GM12878 (cell line): Measurements from ENCODE around the gene PLET1. TPM values are rescaled to one million over a fixed set of nuclear protein-coding genes. Genes with fewer than 3 reads are reported as not detected.

Experiments used
- ATAC-seq: fragments of 200-7000 bp; cut with Tn5 transposase; 3 replicates; pipeline ENCODE4 v1.9.1; 2020; ENCODE audit warnings: mild to moderate bottlenecking, moderate library complexity
- BruUV-seq: library from RNA; stranded (reverse); fragments of 400-500 nt; replicated peaks from 2 replicates; lab custom pipeline; 2021; lab: Mats Ljungman, UMichigan
- CTCF ChIA-PET: fragments of 300-600 bp; sonication (Branson Sonifier 250); formaldehyde crosslinking; extraction: SDS; loops from one replicate; lab custom pipeline; 2021; ENCODE audit warnings: inconsistent platforms; lab: Yijun Ruan, JAX
- POLR2A ChIA-PET: fragments of 350-600 bp; formaldehyde crosslinking; extraction: SDS; loops from one replicate; lab custom pipeline; 2021; ENCODE audit warnings: inconsistent platforms; lab: Charles Lee
- RAD21 ChIA-PET: fragments of 300-600 bp; sonication (Branson Sonifier 250); formaldehyde crosslinking; loops from one replicate; lab custom pipeline; 2023; ENCODE audit warnings: antibody characterized with exemption; ENCODE audit not compliant: unreplicated experiment; lab: Charles Lee
- SMC1A ChIA-PET: fragments of 300-600 bp; sonication (Branson Sonifier 250); formaldehyde crosslinking; loops from one replicate; lab custom pipeline; 2023; ENCODE audit not compliant: unreplicated experiment, uncharacterized antibody; lab: Charles Lee
- DNase-seq: peaks from one replicate; pipeline ENCODE4 v3.0.0-alpha.2; 2011; ENCODE audit warnings: low read depth, low spot score
- FAIRE-seq: peaks from 3 replicates; lab custom pipeline; 2011; peaks lifted over from hg19 to GRCh38; lab: Jason Lieb, UNC
- H2AFZ ChIP-seq: 2 replicates; pipeline ENCODE4 v1.6.0; 2011; ENCODE audit warnings: low read depth, low read length, control low read depth; ENCODE audit not compliant: control insufficient read depth
- H3K27ac ChIP-seq: 2 replicates; pipeline ENCODE4 v1.5.1; 2011; ENCODE audit warnings: control low read depth; ENCODE audit not compliant: control insufficient read depth, insufficient read depth
- H3K27me3 ChIP-seq, 2 experiments: replicated peaks in 1 of 2; 2 replicates each; pipeline versions ENCODE4 v1.6.0 to v1.6.1; 2011; ENCODE audit warnings: low read length in 1 of 2; ENCODE audit not compliant: control insufficient read depth in 2 of 2, insufficient read depth in 2 of 2
- H3K36me3 ChIP-seq, 2 experiments: 2 replicates each; pipeline ENCODE4 v1.5.1; 2011; ENCODE audit warnings: low read length in 1 of 2; ENCODE audit not compliant: control insufficient read depth in 2 of 2, insufficient read depth in 2 of 2
- H3K4me1 ChIP-seq: 2 replicates; pipeline ENCODE4 v1.6.1; 2011; ENCODE audit warnings: mild to moderate bottlenecking, low read length, moderate library complexity, mixed read lengths; ENCODE audit not compliant: control insufficient read depth, insufficient read depth
- H3K4me2 ChIP-seq: 2 replicates; pipeline ENCODE4 v1.6.0; 2011; ENCODE audit warnings: control low read depth; ENCODE audit not compliant: control insufficient read depth, insufficient read depth
- H3K4me3 ChIP-seq: fragments of 200-600 bp; sonication (generic); 2 replicates; pipeline ENCODE4 v1.5.1; 2016
- H3K79me2 ChIP-seq: 2 replicates; pipeline ENCODE4 v1.6.0; 2011; ENCODE audit warnings: low read length; ENCODE audit not compliant: control insufficient read depth, insufficient read depth
- H3K9ac ChIP-seq: 2 replicates; pipeline ENCODE4 v1.8.0; 2011; ENCODE audit warnings: low read length, control low read depth, mixed read lengths; ENCODE audit not compliant: control insufficient read depth, insufficient read depth
- H3K9me3 ChIP-seq: replicated peaks from 3 replicates; pipeline ENCODE4 v1.5.1; 2011; ENCODE audit warnings: mild to moderate bottlenecking, low read length; ENCODE audit not compliant: control insufficient read depth, insufficient read depth
- H4K20me1 ChIP-seq: 2 replicates; pipeline ENCODE4 v1.6.0; 2011; ENCODE audit not compliant: control insufficient read depth, insufficient read depth
- CBX3 ChIP-seq: fragments of 200-600 bp; sonication (generic); IDR thresholded peaks from 2 replicates; pipeline ENCODE4 v1.6.1; 2016; ENCODE audit warnings: low read depth, borderline replicate concordance
- CREB1 ChIP-seq: IDR thresholded peaks from 2 replicates; pipeline ENCODE4 v1.6.1; 2012; ENCODE audit warnings: low read depth, mild to moderate bottlenecking, inconsistent platforms
- HDAC6 ChIP-seq: fragments of 200-600 bp; sonication (generic); IDR thresholded peaks from one replicate; pipeline ENCODE4 v1.8.0; 2017; ENCODE audit warnings: antibody characterized with exemption; ENCODE audit not compliant: unreplicated experiment
- MTA3 ChIP-seq: IDR thresholded peaks from 2 replicates; pipeline ENCODE4 v1.6.1; 2012; ENCODE audit warnings: low read length, inconsistent platforms, borderline replicate concordance
- NFIC ChIP-seq: IDR thresholded peaks from 2 replicates; pipeline ENCODE4 v1.6.1; 2012; ENCODE audit warnings: low read depth, mild to moderate bottlenecking, inconsistent platforms, low read length, moderate library complexity
- NR2F1 ChIP-seq: fragments of 450-650 bp; conservative IDR thresholded peaks from 2 replicates; pipeline ENCODE4 v1.6.1; 2017; ENCODE audit warnings: mild to moderate bottlenecking
- POLR2AphosphoS2 ChIP-seq: IDR thresholded peaks from 2 replicates; pipeline ENCODE4 v1.6.1; 2011; ENCODE audit warnings: low read depth, mild to moderate bottlenecking, low read length, improper control_type of control experiment, moderate library complexity
- SIN3A ChIP-seq: IDR thresholded peaks from 2 replicates; pipeline ENCODE4 v1.6.1; 2012; ENCODE audit warnings: low read depth, low read length, improper control_type of control experiment
- YBX1 ChIP-seq: fragments of 450-650 bp; IDR thresholded peaks from 2 replicates; pipeline ENCODE4 v1.6.1; 2016; ENCODE audit warnings: antibody characterized with exemption
- YY1 ChIP-seq: IDR thresholded peaks from 2 replicates; pipeline ENCODE4 v1.6.1; 2011; ENCODE audit warnings: low read depth, mild to moderate bottlenecking, low read length
- ZNF622 ChIP-seq: fragments of 450-650 bp; IDR thresholded peaks from 2 replicates; pipeline ENCODE4 v1.6.1; 2017; ENCODE audit warnings: mild to moderate bottlenecking, inconsistent platforms
- WGBS: methylation state at CpG from one replicate; pipeline ENCODE4 v1.1.6; 2016; ENCODE audit warnings: low lambda C conversion rate; ENCODE audit not compliant: insufficient replicate concordance, insufficient coverage; ENCODE audit errors: missing lambda C conversion rate; 5-methylcytosine and 5-hydroxymethylcytosine counted together
- in situ Hi-C: fragments of 300-500 bp; cut with MboI; formaldehyde crosslinking; loops from 9 replicates; pipeline ENCODE4 v1.14.3; 2018; ENCODE audit warnings: mixed read lengths
- intact Hi-C: fragments of 100-400 bp; cut with micrococcal nuclease; formaldehyde crosslinking; loops from one replicate; pipeline ENCODE4 v1.14.2; 2022; ENCODE audit not compliant: unreplicated experiment
- polyA plus RNA-seq, 11 experiments: library from polyadenylated mRNA; depleted of rRNA in 4 of 11; unstranded in 6 of 11; stranded (reverse) in 5 of 11; fragments of >200 nt; fragmentation: Nextera tagmentation in 4 of 11; fragmentation: Illumina TruSeq in 1 of 11; extraction: Ambion mirVana in 4 of 11; extraction: Trizol in 1 of 11; gene quantifications; 1 replicate in 1 of 11; 2 replicates in 10 of 11; pipeline versions ENCODE4 v1.2.1 to v1.2.3, GENCODE V29; 2011 to 2016; ENCODE audit warnings: inconsistent platforms in 2 of 11, missing spikeins in 2 of 11, low read depth in 1 of 11
- total RNA-seq, 4 experiments: library from RNA; depleted of rRNA in 3 of 4; stranded (reverse); fragments of >200 nt in 3 of 4; fragmentation: Illumina TruSeq in 1 of 4; extraction: Trizol in 1 of 4; gene quantifications; 2 replicates each; pipeline versions ENCODE4 v1.2.1 to v1.2.3, GENCODE V29; 2013 to 2021
- TF ChIP-seq, protein P1 (sequence below): fragments of 450-650 bp; formaldehyde crosslinking; IDR thresholded peaks from 2 replicates; pipeline ENCODE4 v1.5.0; 2022; ENCODE audit warnings: mild to moderate bottlenecking, missing genetic modification characterization
- TF ChIP-seq, protein P2 (sequence below): fragments of 450-650 bp; IDR thresholded peaks from 2 replicates; pipeline ENCODE4 v1.6.1; 2018; ENCODE audit warnings: mild to moderate bottlenecking, low read depth, moderate library complexity; ENCODE audit not compliant: partially characterized antibody
- TF ChIP-seq, protein P3 (sequence below): fragments of 150-350 bp; IDR thresholded peaks from 2 replicates; pipeline ENCODE4 v1.6.1; 2014; ENCODE audit warnings: mild to moderate bottlenecking, low read depth, low read length
- TF ChIP-seq, protein P4 (sequence below): fragments of 450-650 bp; IDR thresholded peaks from 2 replicates; pipeline ENCODE4 v1.6.1; 2017; ENCODE audit warnings: mild to moderate bottlenecking, low read depth, inconsistent platforms; ENCODE audit not compliant: poor library complexity, severe bottlenecking

Gene PLET1
- total and polyA plus RNA-seq, 10 of the 15 experiments (the other 5 are each of a cell fraction or from before 2014, with no cell fraction given): not detected

DNA sequence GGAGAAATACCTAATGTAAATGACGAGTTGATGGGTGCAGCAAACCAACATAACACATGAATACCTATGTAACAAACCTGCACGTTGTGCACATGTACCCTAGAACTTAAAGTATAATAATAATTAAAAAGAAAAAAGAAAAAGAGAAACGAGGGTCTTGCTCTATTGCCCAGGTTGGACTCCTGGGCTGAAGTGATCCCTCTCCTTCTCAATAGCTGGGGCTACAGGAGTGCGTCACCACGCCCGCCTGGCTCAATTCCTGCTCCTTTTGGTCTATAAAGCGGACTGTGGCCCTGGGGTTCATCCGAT is 35.0 kb downstream of the PLET1 start:
- RAD21 ChIA-PET: interaction anchor here (1.2 kb wide), 1 partner anchor 54 kb away, joined by 4 read pairs; no protein-coding TSS in a partner anchor
- WGBS: 15% methylated on average over 7 of the region's 8 CpGs
- Histone ChIP-seq H3K79me2 (peaks cover 21% of the 10 kb centered on the region), H3K4me3 (peak overlapping the region; percentile 98), H3K4me2 (peak overlapping the region; percentile 95), H4K20me1 (no peaks in the 10 kb centered on the region), H3K36me3 (no peaks in the 10 kb centered on the region; a peak in 3 of 4 replicates), H3K9ac (peak overlapping the region; percentile 97), H2AFZ (peak overlapping the region; percentile 83), H3K4me1 (peaks cover 7% of the 10 kb centered on the region), H3K9me3 (no peaks in the 10 kb centered on the region), H3K27ac (peak overlapping the region; percentile 95), H3K27me3 (no peaks in the 10 kb centered on the region)
- TSS peak; percentile 98 for BruUV-seq
- intact Hi-C loops: loop anchor here (10.0 kb wide), 2 partner anchors 351 to 569 kb away; partner anchors contain the start of genes ALG9, CFAP68 and FDXACB1
- FAIRE-seq: no peak
- CTCF ChIA-PET: interaction anchor here (16.3 kb wide), 1 partner anchor 57 kb away, joined by 314 read pairs; no protein-coding TSS in a partner anchor
- SMC1A ChIA-PET: interaction anchor here (1.4 to 13.1 kb wide), 2 partner anchors 54 to 244 kb away, joined by 3 to 161 read pairs; no protein-coding TSS in a partner anchor
- POLR2A ChIA-PET: interaction anchor here (0.6 to 1.1 kb wide), 2 partner anchors 49 to 139 kb away, joined by 3 to 4 read pairs; partner anchors contain the start of genes SDHD and TIMM8B
- in situ Hi-C loops: loop anchor here (5.0 to 10.0 kb wide), 2 partner anchors 357 to 1059 kb away; no protein-coding TSS in a partner anchor
- no peak for ATAC-seq
- DNase-seq: no peak
- TF ChIP-seq ZNF622 (no peak), CBX3 (no peak), HDAC6 (no peak), NR2F1 (no peak), NFIC (no peak), YBX1 (no peak), YY1 (no peak), MTA3 (no peak), POLR2AphosphoS2 (no peak), CREB1 (no peak), SIN3A (no peak)
- TF ChIP-seq, protein P1, sequence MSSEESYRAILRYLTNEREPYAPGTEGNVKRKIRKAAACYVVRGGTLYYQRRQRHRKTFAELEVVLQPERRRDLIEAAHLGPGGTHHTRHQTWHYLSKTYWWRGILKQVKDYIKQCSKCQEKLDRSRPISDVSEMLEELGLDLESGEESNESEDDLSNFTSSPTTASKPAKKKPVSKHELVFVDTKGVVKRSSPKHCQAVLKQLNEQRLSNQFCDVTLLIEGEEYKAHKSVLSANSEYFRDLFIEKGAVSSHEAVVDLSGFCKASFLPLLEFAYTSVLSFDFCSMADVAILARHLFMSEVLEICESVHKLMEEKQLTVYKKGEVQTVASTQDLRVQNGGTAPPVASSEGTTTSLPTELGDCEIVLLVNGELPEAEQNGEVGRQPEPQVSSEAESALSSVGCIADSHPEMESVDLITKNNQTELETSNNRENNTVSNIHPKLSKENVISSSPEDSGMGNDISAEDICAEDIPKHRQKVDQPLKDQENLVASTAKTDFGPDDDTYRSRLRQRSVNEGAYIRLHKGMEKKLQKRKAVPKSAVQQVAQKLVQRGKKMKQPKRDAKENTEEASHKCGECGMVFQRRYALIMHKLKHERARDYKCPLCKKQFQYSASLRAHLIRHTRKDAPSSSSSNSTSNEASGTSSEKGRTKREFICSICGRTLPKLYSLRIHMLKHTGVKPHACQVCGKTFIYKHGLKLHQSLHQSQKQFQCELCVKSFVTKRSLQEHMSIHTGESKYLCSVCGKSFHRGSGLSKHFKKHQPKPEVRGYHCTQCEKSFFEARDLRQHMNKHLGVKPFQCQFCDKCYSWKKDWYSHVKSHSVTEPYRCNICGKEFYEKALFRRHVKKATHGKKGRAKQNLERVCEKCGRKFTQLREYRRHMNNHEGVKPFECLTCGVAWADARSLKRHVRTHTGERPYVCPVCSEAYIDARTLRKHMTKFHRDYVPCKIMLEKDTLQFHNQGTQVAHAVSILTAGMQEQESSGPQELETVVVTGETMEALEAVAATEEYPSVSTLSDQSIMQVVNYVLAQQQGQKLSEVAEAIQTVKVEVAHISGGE (CRISPR knock-in tag): no peak
- TF ChIP-seq, protein P2, sequence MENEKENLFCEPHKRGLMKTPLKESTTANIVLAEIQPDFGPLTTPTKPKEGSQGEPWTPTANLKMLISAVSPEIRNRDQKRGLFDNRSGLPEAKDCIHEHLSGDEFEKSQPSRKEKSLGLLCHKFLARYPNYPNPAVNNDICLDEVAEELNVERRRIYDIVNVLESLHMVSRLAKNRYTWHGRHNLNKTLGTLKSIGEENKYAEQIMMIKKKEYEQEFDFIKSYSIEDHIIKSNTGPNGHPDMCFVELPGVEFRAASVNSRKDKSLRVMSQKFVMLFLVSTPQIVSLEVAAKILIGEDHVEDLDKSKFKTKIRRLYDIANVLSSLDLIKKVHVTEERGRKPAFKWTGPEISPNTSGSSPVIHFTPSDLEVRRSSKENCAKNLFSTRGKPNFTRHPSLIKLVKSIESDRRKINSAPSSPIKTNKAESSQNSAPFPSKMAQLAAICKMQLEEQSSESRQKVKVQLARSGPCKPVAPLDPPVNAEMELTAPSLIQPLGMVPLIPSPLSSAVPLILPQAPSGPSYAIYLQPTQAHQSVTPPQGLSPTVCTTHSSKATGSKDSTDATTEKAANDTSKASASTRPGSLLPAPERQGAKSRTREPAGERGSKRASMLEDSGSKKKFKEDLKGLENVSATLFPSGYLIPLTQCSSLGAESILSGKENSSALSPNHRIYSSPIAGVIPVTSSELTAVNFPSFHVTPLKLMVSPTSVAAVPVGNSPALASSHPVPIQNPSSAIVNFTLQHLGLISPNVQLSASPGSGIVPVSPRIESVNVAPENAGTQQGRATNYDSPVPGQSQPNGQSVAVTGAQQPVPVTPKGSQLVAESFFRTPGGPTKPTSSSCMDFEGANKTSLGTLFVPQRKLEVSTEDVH: no peak
- TF ChIP-seq, protein P3, sequence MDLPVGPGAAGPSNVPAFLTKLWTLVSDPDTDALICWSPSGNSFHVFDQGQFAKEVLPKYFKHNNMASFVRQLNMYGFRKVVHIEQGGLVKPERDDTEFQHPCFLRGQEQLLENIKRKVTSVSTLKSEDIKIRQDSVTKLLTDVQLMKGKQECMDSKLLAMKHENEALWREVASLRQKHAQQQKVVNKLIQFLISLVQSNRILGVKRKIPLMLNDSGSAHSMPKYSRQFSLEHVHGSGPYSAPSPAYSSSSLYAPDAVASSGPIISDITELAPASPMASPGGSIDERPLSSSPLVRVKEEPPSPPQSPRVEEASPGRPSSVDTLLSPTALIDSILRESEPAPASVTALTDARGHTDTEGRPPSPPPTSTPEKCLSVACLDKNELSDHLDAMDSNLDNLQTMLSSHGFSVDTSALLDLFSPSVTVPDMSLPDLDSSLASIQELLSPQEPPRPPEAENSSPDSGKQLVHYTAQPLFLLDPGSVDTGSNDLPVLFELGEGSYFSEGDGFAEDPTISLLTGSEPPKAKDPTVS: no peak
- TF ChIP-seq, protein P4, sequence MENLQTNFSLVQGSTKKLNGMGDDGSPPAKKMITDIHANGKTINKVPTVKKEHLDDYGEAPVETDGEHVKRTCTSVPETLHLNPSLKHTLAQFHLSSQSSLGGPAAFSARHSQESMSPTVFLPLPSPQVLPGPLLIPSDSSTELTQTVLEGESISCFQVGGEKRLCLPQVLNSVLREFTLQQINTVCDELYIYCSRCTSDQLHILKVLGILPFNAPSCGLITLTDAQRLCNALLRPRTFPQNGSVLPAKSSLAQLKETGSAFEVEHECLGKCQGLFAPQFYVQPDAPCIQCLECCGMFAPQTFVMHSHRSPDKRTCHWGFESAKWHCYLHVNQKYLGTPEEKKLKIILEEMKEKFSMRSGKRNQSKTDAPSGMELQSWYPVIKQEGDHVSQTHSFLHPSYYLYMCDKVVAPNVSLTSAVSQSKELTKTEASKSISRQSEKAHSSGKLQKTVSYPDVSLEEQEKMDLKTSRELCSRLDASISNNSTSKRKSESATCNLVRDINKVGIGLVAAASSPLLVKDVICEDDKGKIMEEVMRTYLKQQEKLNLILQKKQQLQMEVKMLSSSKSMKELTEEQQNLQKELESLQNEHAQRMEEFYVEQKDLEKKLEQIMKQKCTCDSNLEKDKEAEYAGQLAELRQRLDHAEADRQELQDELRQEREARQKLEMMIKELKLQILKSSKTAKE: no peak
